Activated naive CD8-positive, alpha-beta T cell treated with anti-CD3 and anti-CD28 coated beads, Interleukin-2, amount 50 U/mL, for 24 hours (primary cell): ENCODE results near the gene MYT1.
"Not testable (repeated sequence)": the region's sequence is repeated elsewhere in the genome, so short reads cannot be mapped to it uniquely, and the experiment has no call there.

Experiments used
- ATAC-seq: fragments of 150-1000 bp; cut with Tn5 transposase; one replicate; pipeline ENCODE4 v1.10.0; 2021
- DNase-seq: peaks from one replicate; pipeline ENCODE4 v3.0.0; 2021
- H3K27ac Mint-ChIP-seq: one replicate; pipeline ENCODE4 v1.8.0; 2021; ENCODE audit warnings: mild to moderate bottlenecking, mixed read lengths
- H3K27me3 Mint-ChIP-seq: one replicate; pipeline ENCODE4 v1.8.0; 2021; ENCODE audit warnings: mixed read lengths
- H3K36me3 Mint-ChIP-seq: one replicate; pipeline ENCODE4 v1.8.0; 2021; ENCODE audit warnings: low read depth, mixed read lengths
- H3K4me1 Mint-ChIP-seq: one replicate; pipeline ENCODE4 v1.8.0; 2021; ENCODE audit warnings: mixed read lengths
- H3K4me3 Mint-ChIP-seq: one replicate; pipeline ENCODE4 v1.8.0; 2021; ENCODE audit warnings: mild to moderate bottlenecking, moderate library complexity, mixed read lengths
- H3K9me3 Mint-ChIP-seq: one replicate; pipeline ENCODE4 v1.8.0; 2021; ENCODE audit warnings: mixed read lengths

Gene MYT1

DNA sequence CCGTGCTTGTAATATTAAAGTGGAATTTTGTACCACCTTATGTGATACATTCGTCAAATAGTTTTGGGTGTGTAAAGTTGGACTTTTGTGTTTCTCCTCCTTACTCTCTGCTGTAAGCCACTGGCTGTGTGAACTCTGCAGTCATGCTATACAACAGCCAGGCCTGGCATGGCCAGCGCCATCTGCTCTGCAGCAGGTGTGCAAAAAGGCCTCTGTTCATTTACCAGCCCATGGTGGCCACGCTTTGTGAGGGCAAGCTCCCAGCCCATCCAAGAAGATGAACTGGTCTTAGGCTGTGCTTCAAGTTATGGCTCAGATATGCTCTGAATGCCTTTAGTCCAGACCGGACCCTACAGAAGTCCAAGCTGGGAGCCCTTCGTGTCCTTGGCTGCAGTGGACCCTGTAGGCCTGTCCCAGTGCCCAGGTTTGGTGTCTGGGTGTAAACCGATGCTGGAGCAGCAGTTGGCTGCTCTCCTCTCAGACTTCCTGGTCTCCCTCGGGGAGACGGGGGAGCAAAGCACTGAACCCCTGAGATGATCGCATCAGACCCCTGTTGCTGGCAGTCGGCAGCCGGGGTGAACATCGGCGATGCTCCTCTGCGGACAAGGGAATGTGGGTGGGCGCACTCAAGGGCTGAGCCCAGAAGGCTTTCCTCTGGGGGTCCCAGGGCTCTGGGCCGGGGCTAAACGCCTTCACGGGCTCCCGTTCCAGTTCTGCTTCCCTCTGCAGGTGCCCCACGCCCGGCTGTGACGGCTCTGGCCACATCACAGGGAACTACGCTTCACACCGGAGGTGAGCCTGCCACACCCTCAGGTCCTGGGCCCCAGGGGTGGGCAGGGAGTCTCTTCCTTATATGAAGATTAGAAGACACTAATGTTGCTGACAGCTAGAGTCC is 62.7 kb downstream of the MYT1 start:
- Mint-ChIP-seq H3K4me3 (no peak overlapping the region), H3K27me3 (no peaks in the 10 kb centered on the region), H3K4me1 (peaks cover 11% of the 10 kb centered on the region), H3K27ac (no peak overlapping the region), H3K9me3 (no peaks in the 10 kb centered on the region), H3K36me3 (no peaks in the 10 kb centered on the region)
- ATAC-seq, result no peak
- no peak for DNase-seq

DNA sequence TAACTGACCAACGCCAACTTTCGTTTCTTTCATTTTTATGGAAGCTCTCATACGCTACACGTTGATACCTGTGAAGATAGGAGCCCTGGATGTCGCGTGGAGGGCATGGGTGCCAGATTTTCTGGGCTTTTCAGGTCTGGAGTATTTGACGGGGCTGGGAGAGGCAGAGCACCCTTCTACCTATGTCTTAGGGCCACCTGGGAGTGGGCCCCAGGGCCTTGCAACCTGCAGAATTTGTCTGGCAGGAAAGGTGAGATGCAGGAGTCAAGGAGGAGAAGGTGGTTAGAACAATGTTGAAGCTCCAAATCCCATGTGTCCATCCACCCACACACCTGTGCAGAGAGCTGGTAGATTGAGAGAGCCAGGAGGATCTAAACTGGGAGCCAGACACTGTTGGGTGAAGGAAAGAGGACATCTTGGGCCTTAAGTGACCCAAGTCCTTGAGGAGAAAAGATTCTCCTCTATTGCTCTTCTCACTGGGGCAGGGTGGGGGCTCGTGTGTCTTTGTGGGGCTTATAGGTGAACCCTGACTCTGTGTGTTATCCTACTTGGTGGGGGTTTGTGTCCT is 63.9 kb downstream of the MYT1 start:
- no peaks in the 10 kb centered on the region for H3K36me3 Mint-ChIP-seq
- no peak overlapping the region for H3K4me3 Mint-ChIP-seq
- no peak for DNase-seq
- no peak overlapping the region for H3K27ac Mint-ChIP-seq
- no peaks in the 10 kb centered on the region for H3K27me3 Mint-ChIP-seq
- ATAC-seq, result no peak
- H3K9me3 Mint-ChIP-seq, result no peaks in the 10 kb centered on the region
- H3K4me1 Mint-ChIP-seq, result peaks cover 13% of the 10 kb centered on the region

DNA sequence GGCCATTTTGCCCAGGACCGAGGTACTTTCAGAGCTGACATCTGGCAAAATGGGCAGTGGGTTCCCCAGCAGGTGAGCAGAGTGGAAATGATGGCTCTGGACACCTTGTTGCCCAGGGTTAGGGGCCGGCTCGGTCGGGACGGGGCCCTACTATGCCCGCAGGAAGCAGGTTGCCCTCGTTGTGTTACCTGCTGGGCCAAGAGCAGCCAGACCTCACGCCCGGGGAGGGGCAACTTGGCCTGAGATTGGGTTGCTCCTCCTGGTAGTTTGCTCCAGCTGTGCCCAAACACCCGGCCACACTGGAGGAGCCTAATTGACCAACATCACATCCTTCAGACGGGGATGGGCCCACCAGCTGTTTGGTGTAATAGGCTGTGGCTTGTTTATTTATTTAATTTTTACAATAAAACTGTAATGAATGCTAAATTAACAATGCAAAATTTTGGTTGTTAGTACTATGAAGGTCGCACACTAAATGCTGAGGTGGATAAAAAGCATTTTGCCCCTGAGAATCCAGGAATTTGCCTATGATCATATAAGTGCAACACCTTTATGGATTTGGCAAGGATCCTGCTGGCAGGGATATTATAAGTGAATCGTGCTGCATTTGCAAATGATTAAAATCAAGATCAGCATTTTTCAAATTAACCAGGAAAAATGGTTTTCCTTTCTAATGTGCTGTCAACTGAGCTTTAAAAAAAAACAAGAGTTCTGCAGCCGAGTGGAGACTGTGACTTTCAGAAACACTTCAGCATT is 64.7 kb downstream of the MYT1 start:
- no peak for DNase-seq
- H3K36me3 Mint-ChIP-seq, result no peaks in the 10 kb centered on the region
- ATAC-seq, result no peak
- H3K4me3 Mint-ChIP-seq, result no peak overlapping the region
- no peaks in the 10 kb centered on the region for H3K9me3 Mint-ChIP-seq
- H3K27ac Mint-ChIP-seq, result no peak overlapping the region
- H3K27me3 Mint-ChIP-seq, result no peaks in the 10 kb centered on the region
- peaks cover 19% of the 10 kb centered on the region for H3K4me1 Mint-ChIP-seq

DNA sequence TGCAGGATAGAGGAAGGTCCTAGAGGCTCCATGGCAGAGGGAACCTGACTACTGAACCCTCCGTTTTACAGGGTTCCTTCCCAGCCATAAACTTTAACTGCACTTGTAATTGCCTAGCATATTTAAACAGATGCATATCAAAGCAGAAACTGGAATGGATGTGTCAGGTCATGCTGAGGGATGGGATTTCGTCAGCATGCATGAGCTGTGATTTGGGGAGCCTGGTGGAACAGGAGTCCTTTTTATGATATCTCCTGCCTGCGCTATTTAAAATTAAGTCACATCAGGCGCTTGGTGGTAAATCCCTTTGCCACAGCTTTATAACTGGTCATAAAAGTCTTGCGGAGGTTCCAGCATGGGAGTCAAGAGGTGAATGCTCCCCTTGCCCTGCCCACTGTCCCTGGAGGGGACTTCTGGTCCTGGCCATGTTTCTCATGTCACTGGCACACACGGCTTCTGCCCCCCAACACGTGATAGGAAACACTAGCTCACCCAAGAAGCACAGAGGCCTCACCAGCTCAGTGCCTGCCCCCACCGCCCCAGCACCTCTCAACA is 65.3 kb downstream of the MYT1 start:
- H3K4me1 Mint-ChIP-seq, result peaks cover 15% of the 10 kb centered on the region
- no peak overlapping the region for H3K27ac Mint-ChIP-seq
- no peaks in the 10 kb centered on the region for H3K9me3 Mint-ChIP-seq
- ATAC-seq (no peak), DNase-seq (no peak)
- H3K4me3 Mint-ChIP-seq, result no peak overlapping the region
- no peaks in the 10 kb centered on the region for H3K27me3 Mint-ChIP-seq
- no peaks in the 10 kb centered on the region for H3K36me3 Mint-ChIP-seq

DNA sequence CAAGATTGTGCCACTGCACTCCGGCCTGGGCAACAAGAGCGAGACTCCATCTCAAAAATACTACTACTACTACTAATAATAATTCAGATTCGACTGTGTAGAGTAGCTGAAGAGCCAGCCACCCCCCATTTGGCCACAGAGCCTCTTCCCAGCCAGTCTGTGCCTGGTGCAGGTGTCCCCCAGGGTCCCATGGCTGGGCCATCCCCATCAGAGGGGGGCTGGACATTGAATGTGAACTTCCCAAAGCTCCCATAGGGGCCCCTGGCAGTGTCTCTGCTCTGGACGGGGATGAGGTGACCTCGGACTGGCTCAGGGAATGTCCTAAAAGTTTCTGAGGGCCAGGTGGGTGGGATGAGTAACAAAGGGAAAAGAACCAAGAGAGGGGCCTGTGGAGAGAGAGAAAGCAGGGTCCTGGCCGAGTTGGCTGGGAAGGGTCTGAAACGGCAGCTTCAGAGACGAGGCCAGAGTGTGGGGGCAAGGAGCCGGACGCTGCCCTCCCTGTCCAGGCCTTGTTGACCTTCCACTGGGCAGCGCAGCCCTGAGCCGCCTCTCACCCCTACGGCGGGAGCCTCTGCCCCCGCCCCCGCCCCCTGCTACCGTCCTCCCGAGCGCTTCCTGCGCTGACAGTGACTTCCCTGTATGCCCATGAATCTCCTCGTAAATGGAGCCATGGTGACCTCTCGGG is 66.4 kb downstream of the MYT1 start:
- no peak overlapping the region for H3K4me3 Mint-ChIP-seq
- H3K27me3 Mint-ChIP-seq, result no peaks in the 10 kb centered on the region
- no peak overlapping the region for H3K27ac Mint-ChIP-seq
- no peaks in the 10 kb centered on the region for H3K9me3 Mint-ChIP-seq
- no peak for DNase-seq
- peaks cover 13% of the 10 kb centered on the region for H3K4me1 Mint-ChIP-seq
- no peaks in the 10 kb centered on the region for H3K36me3 Mint-ChIP-seq
- ATAC-seq, result no peak

DNA sequence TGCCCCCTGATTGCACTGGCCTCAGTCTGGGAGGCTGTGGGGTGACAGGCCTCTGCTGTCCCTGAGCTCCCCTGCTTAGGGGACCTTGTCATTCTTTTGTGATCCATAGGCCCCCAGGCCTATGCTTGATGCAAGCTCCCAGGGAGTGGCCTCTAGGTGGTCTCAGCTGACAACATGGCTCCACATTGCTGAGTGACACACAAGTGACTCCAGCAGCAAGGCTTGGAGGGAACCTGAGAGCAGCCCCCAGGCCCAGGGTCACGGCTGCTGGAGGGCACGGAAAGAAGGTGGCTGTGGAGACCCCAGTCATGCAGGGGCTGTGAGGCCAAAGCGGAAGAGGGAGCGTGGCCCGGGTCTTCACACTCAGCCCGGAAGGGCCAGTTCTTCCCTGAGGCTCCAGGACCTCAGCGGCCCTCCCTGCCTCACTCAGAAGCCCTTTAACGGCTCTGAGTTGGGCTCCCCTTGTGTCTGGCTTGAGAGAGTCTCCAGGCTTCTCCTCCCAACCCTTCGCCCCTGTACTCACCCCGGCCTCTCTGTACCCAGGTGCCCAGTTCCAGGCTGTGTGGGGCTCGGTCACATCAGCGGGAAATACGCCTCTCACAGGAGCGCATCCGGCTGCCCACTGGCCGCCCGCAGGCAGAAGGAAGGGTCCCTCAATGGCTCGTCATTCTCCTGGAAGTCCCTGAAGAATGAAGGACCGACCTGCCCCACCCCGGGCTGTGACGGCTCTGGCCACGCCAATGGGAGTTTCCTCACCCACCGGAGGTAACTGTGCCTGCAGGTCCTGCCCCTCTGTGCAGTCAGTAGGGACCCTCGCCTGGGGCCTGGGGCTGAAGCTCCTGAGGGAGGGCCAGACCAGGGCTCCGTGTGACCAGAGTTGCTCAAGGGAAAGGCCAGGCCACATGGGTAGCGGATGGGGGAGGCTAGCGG is 67.6 kb downstream of the MYT1 start:
- Mint-ChIP-seq H3K9me3 (no peaks in the 10 kb centered on the region), H3K27ac (no peak overlapping the region)
- ATAC-seq, result peak; percentile 21

DNA sequence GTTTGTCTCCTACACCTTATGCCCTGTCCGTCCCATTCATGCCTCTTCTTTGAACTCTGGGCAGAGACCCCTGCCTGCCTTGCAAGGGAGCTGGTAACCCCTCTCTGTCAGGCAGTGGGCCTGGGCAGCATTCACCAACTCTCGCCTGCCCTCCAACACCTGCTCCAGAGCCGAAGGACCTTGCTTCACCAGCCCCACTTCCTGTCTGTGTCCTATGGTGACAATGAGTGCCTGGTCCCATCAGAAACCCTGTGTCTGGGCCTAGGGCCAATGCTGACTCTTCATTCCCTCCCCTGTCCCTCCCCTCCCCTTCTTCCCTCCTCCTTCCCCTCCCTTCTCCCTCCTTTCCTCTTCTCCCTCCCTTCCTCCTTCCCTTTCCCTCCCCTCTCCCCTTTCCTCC is 68.5 kb downstream of the MYT1 start:
- ATAC-seq, result no peak
- no peaks in the 10 kb centered on the region for H3K36me3 Mint-ChIP-seq
- H3K4me3 Mint-ChIP-seq, result no peak overlapping the region
- no peak for DNase-seq
- H3K27ac Mint-ChIP-seq, result no peak overlapping the region
- H3K27me3 Mint-ChIP-seq, result no peaks in the 10 kb centered on the region
- peaks cover 7% of the 10 kb centered on the region for H3K4me1 Mint-ChIP-seq
- H3K9me3 Mint-ChIP-seq, result no peaks in the 10 kb centered on the region

More for the DNA sequence above, 67.6 kb downstream of the MYT1 start:
- no peaks in the 10 kb centered on the region for H3K36me3 Mint-ChIP-seq
- H3K4me1 Mint-ChIP-seq, result peaks cover 13% of the 10 kb centered on the region
- H3K4me3 Mint-ChIP-seq, result no peak overlapping the region
- no peaks in the 10 kb centered on the region for H3K27me3 Mint-ChIP-seq
- DNase-seq, result no peak

DNA sequence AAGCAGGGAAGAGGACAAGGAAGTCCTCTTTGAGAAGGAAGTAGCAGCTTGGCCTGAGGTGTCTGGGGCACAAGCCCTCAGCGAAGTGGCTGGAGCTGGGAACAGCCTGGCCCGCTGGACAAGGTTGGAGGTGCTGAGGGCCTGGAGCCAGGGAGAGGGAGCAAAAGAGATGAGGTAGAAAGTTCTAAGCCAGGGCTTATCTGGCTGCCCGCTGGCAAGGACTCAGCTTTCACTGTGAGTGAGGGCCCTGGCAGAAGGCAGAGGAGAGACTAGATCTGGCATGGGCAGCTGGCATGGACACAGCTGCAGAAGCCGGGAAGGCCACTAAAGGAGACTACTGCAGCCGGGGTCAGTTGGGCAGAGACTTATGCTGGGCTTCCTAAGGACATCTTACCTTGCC is 69.5 kb downstream of the MYT1 start:
- H3K27ac Mint-ChIP-seq, result no peak overlapping the region
- peaks cover 9% of the 10 kb centered on the region for H3K4me1 Mint-ChIP-seq
- H3K27me3 Mint-ChIP-seq, result no peaks in the 10 kb centered on the region
- ATAC-seq, result no peak
- H3K4me3 Mint-ChIP-seq, result no peak overlapping the region
- no peaks in the 10 kb centered on the region for H3K9me3 Mint-ChIP-seq
- H3K36me3 Mint-ChIP-seq, result no peaks in the 10 kb centered on the region
- DNase-seq, result no peak

DNA sequence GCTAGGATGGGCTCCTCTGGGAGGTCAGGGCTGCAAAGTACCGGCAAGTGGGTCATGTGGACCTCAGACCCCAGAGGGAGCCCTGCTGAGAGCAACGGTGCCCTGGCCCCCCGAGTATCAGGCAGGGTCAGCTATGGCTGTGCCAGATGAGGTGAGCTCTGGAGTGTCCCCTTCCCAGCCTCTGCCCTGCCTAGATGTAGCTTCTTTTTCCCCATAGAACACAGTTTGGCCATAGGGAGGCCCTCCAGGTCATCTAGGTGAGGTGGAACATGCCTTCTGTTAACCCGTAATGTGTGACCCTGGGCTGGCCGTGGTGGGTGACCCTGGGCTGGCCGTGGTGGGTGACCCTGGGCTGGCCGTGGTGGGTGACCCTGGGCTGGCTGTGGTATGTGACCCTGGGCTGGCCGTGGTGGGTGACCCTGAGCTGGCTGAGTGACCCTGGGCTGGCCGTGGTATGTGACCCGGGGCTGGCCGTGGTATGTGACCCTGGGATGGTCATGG is 70.1 kb downstream of the MYT1 start:
- Mint-ChIP-seq H3K9me3 (no peaks in the 10 kb centered on the region), H3K36me3 (no peaks in the 10 kb centered on the region), H3K27ac (no peak overlapping the region), H3K27me3 (no peaks in the 10 kb centered on the region), H3K4me3 (no peak overlapping the region), H3K4me1 (peaks cover 12% of the 10 kb centered on the region)
- ATAC-seq (no peak), DNase-seq (no peak)

DNA sequence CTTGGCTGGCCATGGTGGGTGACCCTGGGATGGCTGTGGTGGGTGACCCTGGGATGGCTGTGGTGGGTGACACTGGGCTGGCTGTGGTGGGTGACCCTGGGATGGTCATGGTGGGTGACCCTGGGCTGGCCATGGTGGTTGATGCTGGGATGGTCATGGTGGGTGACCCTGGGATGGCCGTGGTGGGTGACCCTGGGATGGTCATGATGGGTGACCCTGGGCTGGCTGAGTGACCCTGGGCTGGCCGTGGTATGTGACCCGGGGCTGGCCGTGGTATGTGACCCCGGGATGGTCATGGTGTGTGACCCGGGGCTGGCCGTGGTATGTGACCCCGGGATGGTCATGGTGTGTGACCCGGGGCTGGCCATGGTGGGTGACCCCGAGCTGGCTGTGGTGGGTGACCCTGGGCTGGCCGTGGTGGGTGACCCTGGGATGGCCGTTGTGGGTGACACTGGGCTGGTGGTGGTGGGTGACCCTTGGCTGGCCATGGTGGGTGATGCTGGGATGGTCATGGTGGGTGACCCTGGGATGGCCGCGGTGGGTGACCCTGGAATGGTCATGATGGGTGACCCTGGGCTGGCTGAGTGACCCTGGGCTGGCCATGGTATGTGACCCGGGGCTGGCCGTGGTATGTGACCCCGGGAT is 70.8 kb downstream of the MYT1 start:
- peaks cover 12% of the 10 kb centered on the region for H3K4me1 Mint-ChIP-seq
- not testable (repeated sequence) for H3K4me3 Mint-ChIP-seq, H3K27ac Mint-ChIP-seq, H3K27me3 Mint-ChIP-seq, H3K36me3 Mint-ChIP-seq, DNase-seq, H3K9me3 Mint-ChIP-seq, ATAC-seq

DNA sequence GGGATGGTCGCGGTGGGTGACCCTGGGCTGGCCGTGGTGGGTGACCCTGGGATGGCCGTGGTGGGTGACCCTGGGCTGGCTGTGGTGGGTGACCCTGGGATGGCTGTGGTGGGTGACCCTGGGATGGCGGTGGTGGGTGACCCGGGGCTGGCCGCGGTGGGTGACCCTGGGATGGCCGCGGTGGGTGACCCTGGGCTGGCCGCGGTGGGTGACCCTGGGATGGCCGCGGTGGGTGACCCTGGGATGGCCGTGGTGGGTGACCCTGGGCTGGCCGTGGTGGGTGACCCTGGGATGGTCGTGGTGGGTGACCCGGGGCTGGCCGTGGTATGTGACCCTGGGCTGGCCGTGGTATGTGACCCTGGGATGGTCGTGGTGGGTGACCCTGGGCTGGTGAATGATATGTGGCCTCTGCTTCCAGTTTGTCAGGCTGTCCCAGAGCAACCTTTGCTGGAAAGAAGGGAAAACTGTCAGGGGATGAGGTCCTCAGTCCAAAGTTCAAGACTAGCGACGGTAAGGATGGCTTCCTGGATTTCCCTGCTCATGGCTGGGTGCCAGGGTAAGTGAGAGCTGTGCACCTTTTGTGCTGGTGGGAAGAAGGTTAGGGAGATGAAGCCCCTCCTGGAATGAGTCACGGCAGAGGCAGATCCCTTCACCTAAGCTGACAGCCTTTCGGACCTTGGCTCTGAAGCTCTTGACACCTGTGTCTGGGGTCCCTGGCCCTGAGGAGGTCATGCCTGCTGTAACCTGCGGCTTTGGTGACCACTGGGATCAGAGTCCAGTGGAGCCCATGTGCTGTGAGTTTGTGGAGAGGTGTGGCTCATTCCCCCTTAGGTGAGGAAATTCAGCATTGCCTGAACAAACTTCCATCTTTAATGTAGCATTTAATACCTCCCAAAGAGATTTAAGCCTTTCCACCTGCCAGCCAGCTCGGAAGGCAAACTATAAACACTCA is 72.2 kb downstream of the MYT1 start:
- no peak for DNase-seq
- H3K4me3 Mint-ChIP-seq, result no peak overlapping the region
- peaks cover 12% of the 10 kb centered on the region for H3K4me1 Mint-ChIP-seq
- no peak overlapping the region for H3K27ac Mint-ChIP-seq
- no peaks in the 10 kb centered on the region for H3K36me3 Mint-ChIP-seq
- no peak for ATAC-seq
- H3K27me3 Mint-ChIP-seq, result no peaks in the 10 kb centered on the region
- no peaks in the 10 kb centered on the region for H3K9me3 Mint-ChIP-seq

DNA sequence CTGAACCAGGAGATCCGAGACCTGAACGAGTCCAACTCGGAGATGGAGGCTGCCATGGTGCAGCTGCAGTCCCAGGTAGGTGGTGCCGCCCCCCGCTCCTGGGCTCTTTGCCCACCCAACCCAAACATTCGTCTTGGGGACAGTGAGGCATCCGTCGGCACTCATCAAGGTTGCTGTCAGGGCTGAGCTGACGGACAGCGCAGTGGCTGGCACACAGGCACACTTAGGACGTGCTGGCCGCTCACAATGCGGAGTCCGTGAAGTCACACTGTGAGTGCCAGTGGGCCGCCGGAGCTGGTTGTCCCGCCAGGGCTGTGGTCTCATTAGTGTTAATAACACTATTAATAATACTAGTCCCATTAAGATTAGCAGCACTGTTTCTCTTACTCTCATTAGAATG is 73.1 kb downstream of the MYT1 start:
- Mint-ChIP-seq H3K4me1 (peaks cover 12% of the 10 kb centered on the region), H3K9me3 (no peaks in the 10 kb centered on the region), H3K36me3 (no peaks in the 10 kb centered on the region), H3K27me3 (no peaks in the 10 kb centered on the region), H3K4me3 (no peak overlapping the region), H3K27ac (no peak overlapping the region)
- ATAC-seq, result no peak
- no peak for DNase-seq
